GM18520 (cell line): ENCODE measurements around the gene DPY19L2.
"Not testable (repeated sequence)": the region's sequence is repeated elsewhere in the genome, so short reads cannot be mapped to it uniquely, and the experiment has no call there.

Experiments used
- ATAC-seq: cut with Tn5 transposase; IDR thresholded peaks from one replicate; pipeline ENCODE4 v1.9.1; 2021; ENCODE audit not compliant: unreplicated experiment

The DPY19L2 gene

GRCh38 chr12:63668028-63668799, at the start of gene DPY19L2:
DPY19L2 (minus strand) TSS chr12:63668493; CDS start chr12:63668393, 100 bp downstream.
- ATAC-seq: no peak

- not testable (repeated sequence) for ATAC-seq
Observed at GRCh38 chr12:63716891-63717290, 48.6 kb upstream of the DPY19L2 start.

GRCh38 chr12:63715107-63715625, 46.9 kb upstream of the DPY19L2 start:
- not testable (repeated sequence) for ATAC-seq

- not testable (repeated sequence) for ATAC-seq
Observed at GRCh38 chr12:63714409-63714808, 46.1 kb upstream of the DPY19L2 start.

GRCh38 chr12:63713681-63714075, 45.4 kb upstream of the DPY19L2 start:
- not testable (repeated sequence) for ATAC-seq

- ATAC-seq: not testable (repeated sequence)
Observed at GRCh38 chr12:63712979-63713680, 44.8 kb upstream of the DPY19L2 start.

GRCh38 chr12:63712376-63712974, 44.2 kb upstream of the DPY19L2 start:
- ATAC-seq: not testable (repeated sequence)

GRCh38 chr12:63711339-63711738, 43.0 kb upstream of the DPY19L2 start:
- ATAC-seq: not testable (repeated sequence)

GRCh38 chr12:63706336-63706735, 38.0 kb upstream of the DPY19L2 start:
- ATAC-seq: no peak

GRCh38 chr12:63699678-63700382, 31.5 kb upstream of the DPY19L2 start:
- not testable (repeated sequence) for ATAC-seq

GRCh38 chr12:63699011-63699410, 30.7 kb upstream of the DPY19L2 start:
- not testable (repeated sequence) for ATAC-seq

- ATAC-seq: not testable (repeated sequence)
Observed at GRCh38 chr12:63690837-63691236, 22.5 kb upstream of the DPY19L2 start.

GRCh38 chr12:63689141-63689540, 20.8 kb upstream of the DPY19L2 start:
- not testable (repeated sequence) for ATAC-seq

GRCh38 chr12:63686623-63687022, 18.3 kb upstream of the DPY19L2 start:
- ATAC-seq: not testable (repeated sequence)

GRCh38 chr12:63685789-63686188, 17.5 kb upstream of the DPY19L2 start:
- not testable (repeated sequence) for ATAC-seq

GRCh38 chr12:63682617-63683016, 14.3 kb upstream of the DPY19L2 start:
- ATAC-seq: not testable (repeated sequence)

- not testable (repeated sequence) for ATAC-seq
Observed at GRCh38 chr12:63680758-63681157, 12.5 kb upstream of the DPY19L2 start.

- not testable (repeated sequence) for ATAC-seq
Observed at GRCh38 chr12:63672550-63672949, 4.3 kb upstream of the DPY19L2 start.

- not testable (repeated sequence) for ATAC-seq
Observed at GRCh38 chr12:63669936-63670335, 1.6 kb upstream of the DPY19L2 start.

GRCh38 chr12:63669427-63669826, 1.1 kb upstream of the DPY19L2 start:
- not testable (repeated sequence) for ATAC-seq
